SK-N-SH (cell line): Measurements from ENCODE around the gene BRD4. TPM values are rescaled to one million over a fixed set of nuclear protein-coding genes. Genes with fewer than 3 reads are reported as not detected.

Source experiments
- CTCF ChIA-PET: fragments of 300-600, 350-600 bp; formaldehyde crosslinking; extraction: SDS; loops from one replicate; lab custom pipeline; 2021; lab: Yijun Ruan, JAX
- POLR2A ChIA-PET: fragments of 350-600 bp; sonication (Branson Sonifier 250); formaldehyde crosslinking; extraction: SDS; loops from one replicate; lab custom pipeline; 2020; ENCODE audit warnings: antibody characterized with exemption, inconsistent platforms; lab: Yijun Ruan, JAX
- DNase-seq: peaks from one replicate; pipeline ENCODE4 v3.0.0; 2012
- H2AFZ ChIP-seq: fragments of 200-600 bp; sonication (generic); 2 replicates; pipeline ENCODE4 v1.8.1; 2016; ENCODE audit warnings: antibody characterized with exemption, mild to moderate bottlenecking, low read depth
- H3F3A ChIP-seq: fragments of 200-600 bp; sonication (generic); replicated peaks from 2 replicates; pipeline ENCODE3; 2016; ENCODE audit warnings: antibody characterized with exemption, mild to moderate bottlenecking; ENCODE audit not compliant: insufficient read depth
- H3K27ac ChIP-seq, 2 experiments: fragments of 200-500 bp in 1 of 2; fragments of 200-600 bp in 1 of 2; sonication (Bioruptor generic) in 1 of 2; sonication (generic), shearing (Covaris generic) in 1 of 2; 2 replicates each; pipeline versions ENCODE4 v1.5.1 to v1.6.1; 2014 to 2016; ENCODE audit warnings: low read depth in 2 of 2, inconsistent platforms in 1 of 2, low read length in 1 of 2, mild to moderate bottlenecking in 1 of 2, mixed read lengths in 1 of 2
- H3K27me3 ChIP-seq: fragments of 200-600 bp; sonication (generic), shearing (Covaris generic); 2 replicates; pipeline ENCODE4 v1.6.1; 2016; ENCODE audit warnings: mixed run types; ENCODE audit not compliant: insufficient read depth
- H3K36me3 ChIP-seq, 2 experiments: fragments of 200-500 bp in 1 of 2; fragments of 200-600 bp in 1 of 2; sonication (Bioruptor generic) in 1 of 2; sonication (generic) in 1 of 2; replicated peaks in 1 of 2; 2 replicates each; pipeline versions ENCODE3 to v1.5.1; 2014 to 2016; ENCODE audit warnings: low read length in 1 of 2, mild to moderate bottlenecking in 1 of 2; ENCODE audit not compliant: insufficient read depth in 2 of 2, control insufficient read depth in 1 of 2
- H3K4me1 ChIP-seq, 2 experiments: fragments of 200-500 bp in 1 of 2; fragments of 200-600 bp in 1 of 2; sonication (Bioruptor generic) in 1 of 2; sonication (generic), shearing (Covaris generic) in 1 of 2; 2 replicates each; pipeline versions ENCODE4 v1.5.1 to v1.6.1; 2014 to 2016; ENCODE audit warnings: low read depth in 1 of 2, low read length in 1 of 2, mixed run types in 1 of 2; ENCODE audit not compliant: insufficient read depth in 2 of 2, control insufficient read depth in 1 of 2
- H3K4me2 ChIP-seq: fragments of 200-600 bp; sonication (generic), shearing (Covaris generic); 2 replicates; pipeline ENCODE4 v1.6.1; 2017; ENCODE audit warnings: mixed run types
- H3K4me3 ChIP-seq, 2 experiments: fragments of 200-500 bp in 1 of 2; fragments of 200-600 bp in 1 of 2; sonication (Bioruptor generic) in 1 of 2; sonication (generic), shearing (Covaris generic) in 1 of 2; 2 replicates each; pipeline versions ENCODE4 v1.5.1 to v1.8.1; 2014 to 2016; ENCODE audit warnings: low read depth in 2 of 2, inconsistent platforms in 1 of 2, low read length in 1 of 2, mild to moderate bottlenecking in 1 of 2, mixed read lengths in 1 of 2, moderate library complexity in 1 of 2
- H3K79me2 ChIP-seq: fragments of 200-600 bp; sonication (generic); 2 replicates; pipeline ENCODE4 v1.8.1; 2017; ENCODE audit warnings: mild to moderate bottlenecking; ENCODE audit not compliant: insufficient read depth
- H3K9ac ChIP-seq: fragments of 200-600 bp; sonication (generic); 2 replicates; pipeline ENCODE4 v1.6.1; 2017; ENCODE audit warnings: mixed run types
- H3K9me2 ChIP-seq: fragments of 200-600 bp; sonication (generic); 2 replicates; pipeline ENCODE4 v1.6.1; 2017; ENCODE audit warnings: mixed run types
- H3K9me3 ChIP-seq: fragments of 200-600 bp; sonication (generic); 2 replicates; pipeline ENCODE4 v1.6.1; 2017; ENCODE audit warnings: mixed run types, mild to moderate bottlenecking, moderate library complexity
- H4K20me1 ChIP-seq: fragments of 200-600 bp; sonication (generic); 2 replicates; pipeline ENCODE4 v1.6.1; 2017; ENCODE audit warnings: mild to moderate bottlenecking, mixed run types; ENCODE audit not compliant: insufficient read depth
- ELF1 ChIP-seq: IDR thresholded peaks from 2 replicates; pipeline ENCODE4 v1.4.0; 2012
- EP300 ChIP-seq, 2 experiments: IDR thresholded peaks; 2 replicates each; pipeline versions ENCODE4 v1.4.0 to v1.6.1; 2012; ENCODE audit warnings: borderline replicate concordance in 1 of 2, low read depth in 1 of 2, low read length in 1 of 2
- FOSL2 ChIP-seq: IDR thresholded peaks from 2 replicates; pipeline ENCODE4 v1.4.0; 2012; ENCODE audit warnings: low read depth, mild to moderate bottlenecking, moderate library complexity, borderline replicate concordance
- FOXJ3 ChIP-seq: sonication (generic); formaldehyde crosslinking; IDR thresholded peaks from 2 replicates; pipeline ENCODE4 v1.5.1; 2020; ENCODE audit warnings: mild to moderate bottlenecking, missing genetic modification reagents
- FOXM1 ChIP-seq: IDR thresholded peaks from 2 replicates; pipeline ENCODE4 v1.4.0; 2012; ENCODE audit warnings: low read depth, mild to moderate bottlenecking
- GABPA ChIP-seq: IDR thresholded peaks from 2 replicates; pipeline ENCODE4 v1.4.0; 2012; ENCODE audit warnings: low read depth, mild to moderate bottlenecking
- GATA2 ChIP-seq: sonication (generic); formaldehyde crosslinking; IDR thresholded peaks from 2 replicates; pipeline ENCODE4 v1.5.0; 2020; ENCODE audit warnings: mild to moderate bottlenecking, missing genetic modification reagents
- JUND ChIP-seq: IDR thresholded peaks from 2 replicates; pipeline ENCODE4 v1.4.0; 2012
- MXI1 ChIP-seq: IDR thresholded peaks from 2 replicates; pipeline ENCODE4 v1.6.1; 2012; ENCODE audit warnings: mild to moderate bottlenecking, low read depth, low read length, improper control_type of control experiment
- NFIC ChIP-seq: IDR thresholded peaks from 2 replicates; pipeline ENCODE4 v1.4.0; 2012; ENCODE audit warnings: borderline replicate concordance
- POLR2AphosphoS5 ChIP-seq: IDR thresholded peaks from 2 replicates; pipeline ENCODE4 v1.6.1; 2012; ENCODE audit warnings: low read depth, low read length
- RFX5 ChIP-seq: IDR thresholded peaks from 2 replicates; pipeline ENCODE4 v1.6.1; 2012; ENCODE audit warnings: mild to moderate bottlenecking, improper control_type of control experiment, low read length
- RXRA ChIP-seq: IDR thresholded peaks from 2 replicates; pipeline ENCODE4 v1.4.0; 2012; ENCODE audit warnings: low read depth, mild to moderate bottlenecking, borderline replicate concordance
- TCF12 ChIP-seq: IDR thresholded peaks from 2 replicates; pipeline ENCODE4 v1.4.0; 2012
- WGBS: methylation state at CpG from one replicate; pipeline ENCODE4 v1.1.6; 2017; ENCODE audit warnings: low lambda C conversion rate; 5-methylcytosine and 5-hydroxymethylcytosine counted together
- polyA plus RNA-seq, 3 experiments: library from polyadenylated mRNA; depleted of rRNA; stranded (reverse); fragments of >200 nt; gene quantifications; 2 replicates each; pipeline ENCODE4 v1.2.3, GENCODE V29; 2012
- TF ChIP-seq, protein P1 (sequence below): IDR thresholded peaks from 2 replicates; pipeline ENCODE4; 2012
- TF ChIP-seq, protein P2 (sequence below): IDR thresholded peaks from 2 replicates; pipeline ENCODE4 v1.4.0; 2012; ENCODE audit warnings: low read depth

The BRD4 gene
- polyA plus RNA-seq, 1 of the 3 experiments (the other 2 are of a cell fraction) = 10.0 TPM

DNA sequence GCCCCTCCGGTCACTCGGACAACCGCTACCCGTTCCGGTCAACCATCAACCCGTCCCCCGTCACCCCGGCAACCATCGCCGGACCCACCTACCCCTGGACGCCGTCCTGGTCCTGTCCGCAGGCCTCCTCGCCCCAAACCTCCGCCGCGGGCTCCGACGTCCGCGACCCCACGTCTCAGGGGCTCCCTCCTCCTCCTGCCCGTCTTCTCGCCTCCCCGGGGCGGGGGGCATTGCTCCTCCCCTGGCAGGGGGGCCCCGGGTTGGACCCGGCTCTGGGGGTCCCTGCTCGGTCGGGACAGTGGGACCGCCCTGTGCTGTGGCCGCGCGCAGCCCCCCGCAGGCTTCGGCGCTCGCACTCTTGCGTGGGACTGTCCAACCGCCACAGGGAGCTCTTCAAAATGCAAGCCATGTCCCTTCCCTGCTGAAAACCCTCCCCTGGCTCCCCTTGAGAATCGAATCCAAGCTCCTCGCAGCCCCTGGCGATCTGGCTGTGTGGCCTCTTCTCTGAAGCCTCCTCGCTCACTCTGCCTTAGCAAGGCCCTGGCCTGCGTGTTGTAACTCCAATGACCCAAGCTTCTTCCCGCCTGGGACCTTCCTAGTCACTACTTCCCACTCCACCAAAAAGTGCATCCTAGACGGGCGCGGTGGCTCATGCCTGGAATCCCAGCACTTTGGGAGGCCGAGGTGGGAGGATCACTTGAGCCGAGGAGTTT, 108.5 kb downstream of the BRD4 start:
- no peaks in the 10 kb centered on the region for H3K27me3 ChIP-seq
- peak overlapping the region; percentile 56 to 71; a peak in 2 of 4 replicates for H3K27ac ChIP-seq
- peak overlapping the region; percentile 61 to 70 for H3K4me3 ChIP-seq
- ChIA-PET CTCF (interaction anchor here (1.0 to 1.4 kb wide), 2 partner anchors 24 to 29 kb away, joined by 3 to 6 read pairs; no protein-coding TSS in a partner anchor), POLR2A (no interaction called here)
- no peaks in the 10 kb centered on the region for H3K9me2 ChIP-seq
- peaks cover 5% of the 10 kb centered on the region for H3F3A ChIP-seq
- no peaks in the 10 kb centered on the region for H4K20me1 ChIP-seq
- WGBS = 77% methylated on average over 17 of the region's 51 CpGs
- peak overlapping the region; percentile 81 for H2AFZ ChIP-seq
- DNase-seq = no peak
- H3K36me3 ChIP-seq = no peaks in the 10 kb centered on the region
- peaks cover 5 to 9% of the 10 kb centered on the region in 2 experiments; a peak in 3 of 4 replicates for H3K4me1 ChIP-seq
- peak overlapping the region; percentile 62 for H3K9ac ChIP-seq
- no peaks in the 10 kb centered on the region for H3K79me2 ChIP-seq
- H3K9me3 ChIP-seq = no peaks in the 10 kb centered on the region
- peak overlapping the region; percentile 80 for H3K4me2 ChIP-seq
- TF ChIP-seq GABPA = no peak
- TF ChIP-seq POLR2AphosphoS5 = no peak
- TF ChIP-seq FOXJ3 (CRISPR knock-in tag) = no peak
- TF ChIP-seq, protein P1, sequence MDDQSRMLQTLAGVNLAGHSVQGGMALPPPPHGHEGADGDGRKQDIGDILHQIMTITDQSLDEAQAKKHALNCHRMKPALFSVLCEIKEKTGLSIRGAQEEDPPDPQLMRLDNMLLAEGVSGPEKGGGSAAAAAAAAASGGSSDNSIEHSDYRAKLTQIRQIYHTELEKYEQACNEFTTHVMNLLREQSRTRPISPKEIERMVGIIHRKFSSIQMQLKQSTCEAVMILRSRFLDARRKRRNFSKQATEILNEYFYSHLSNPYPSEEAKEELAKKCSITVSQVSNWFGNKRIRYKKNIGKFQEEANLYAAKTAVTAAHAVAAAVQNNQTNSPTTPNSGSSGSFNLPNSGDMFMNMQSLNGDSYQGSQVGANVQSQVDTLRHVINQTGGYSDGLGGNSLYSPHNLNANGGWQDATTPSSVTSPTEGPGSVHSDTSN = no peak; the same call in 1 of the 2 replicates
- peak; percentile 70; the same call in 1 of the 2 replicates for TF ChIP-seq FOXM1
- TF ChIP-seq MXI1 = no peak
- no peak for TF ChIP-seq JUND

DNA sequence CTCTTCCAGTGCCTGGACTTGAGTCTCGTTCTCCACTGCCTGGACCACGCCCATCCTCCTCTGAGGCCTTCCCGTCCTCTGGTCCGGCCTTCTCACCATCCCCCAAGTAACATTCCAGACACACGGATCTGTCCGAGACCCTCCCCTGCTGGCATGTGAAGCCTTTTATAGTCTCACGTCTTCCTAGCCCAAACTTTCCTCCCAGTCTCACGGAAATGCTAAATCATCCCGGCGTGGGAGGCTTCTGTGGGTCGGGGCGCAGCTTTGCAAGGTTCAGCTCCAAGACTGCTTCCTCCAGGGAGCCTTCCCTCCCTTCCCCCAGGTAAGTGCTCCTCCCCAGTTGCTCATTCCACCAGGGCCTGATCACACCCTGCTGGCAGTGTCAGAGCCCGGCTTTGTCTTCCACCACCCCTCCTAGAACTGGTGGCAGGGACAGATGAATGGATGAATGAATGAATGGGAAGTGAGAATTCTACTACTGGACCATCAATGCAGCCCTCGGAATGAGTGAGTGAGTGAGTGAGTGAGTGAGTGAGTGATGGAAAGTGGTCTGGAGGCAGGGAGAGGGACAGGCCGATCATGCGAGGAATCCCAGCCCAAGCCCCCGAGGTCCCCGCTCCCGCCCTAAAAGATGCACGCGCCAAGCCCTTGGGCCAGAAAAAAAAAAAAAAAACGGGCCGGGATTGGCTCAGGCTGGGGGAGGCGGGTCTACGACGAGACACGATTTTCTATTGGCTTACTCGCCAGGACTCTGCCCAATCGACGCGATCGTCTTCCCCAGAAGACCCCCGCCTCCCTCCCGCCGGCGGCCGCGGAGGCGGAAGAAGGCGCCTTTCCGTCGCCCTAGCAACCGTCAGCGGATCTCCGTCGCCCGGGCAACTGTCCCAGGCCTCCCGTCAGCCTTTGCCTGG, 109.3 kb downstream of the BRD4 start:
- TF ChIP-seq, protein P1 = peak; percentile 54
- TF ChIP-seq GABPA = peak; percentile 59
- TF ChIP-seq NFIC = peak; percentile 36; the same call in 1 of the 2 replicates
- TF ChIP-seq EP300 (IDR thresholded peaks at IDR 0.05; ENCODE audit: borderline replicate concordance in 1 of 2, low read depth in 1 of 2, low read length in 1 of 2) = no peak
- TF ChIP-seq RXRA = no peak
- no peak for TF ChIP-seq GATA2
- TF ChIP-seq MXI1 = peak; percentile 99
- peak; percentile 80 for TF ChIP-seq RFX5
- TF ChIP-seq POLR2AphosphoS5 = peak; percentile 23; the same call in 1 of the 2 replicates
- TF ChIP-seq, protein P2, sequence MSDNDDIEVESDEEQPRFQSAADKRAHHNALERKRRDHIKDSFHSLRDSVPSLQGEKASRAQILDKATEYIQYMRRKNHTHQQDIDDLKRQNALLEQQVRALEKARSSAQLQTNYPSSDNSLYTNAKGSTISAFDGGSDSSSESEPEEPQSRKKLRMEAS = peak; percentile 89
- TF ChIP-seq TCF12 = no peak
- TF ChIP-seq ELF1 = peak; percentile 87
- no peak for TF ChIP-seq FOSL2
- H3F3A ChIP-seq = peaks cover 5% of the 10 kb centered on the region
- H3K27ac ChIP-seq = peak overlapping the region; percentile 67 to 71
- no peaks in the 10 kb centered on the region for H3K36me3 ChIP-seq
- H3K27me3 ChIP-seq = no peaks in the 10 kb centered on the region
- H3K4me1 ChIP-seq = peaks cover 5 to 9% of the 10 kb centered on the region in 2 experiments; a peak in 3 of 4 replicates
- no peaks in the 10 kb centered on the region for H3K9me3 ChIP-seq
- peak overlapping the region; percentile 92 for H2AFZ ChIP-seq
- POLR2A ChIA-PET = no interaction called here
- DNase-seq = peak; percentile 99
- CTCF ChIA-PET = interaction anchor here (1.0 to 1.4 kb wide), 2 partner anchors 23 to 28 kb away, joined by 3 to 6 read pairs; no protein-coding TSS in a partner anchor
- peak overlapping the region; percentile 80 for H3K4me2 ChIP-seq
- H3K9me2 ChIP-seq = no peaks in the 10 kb centered on the region
- 12% methylated on average over 32 of the region's 48 CpGs for WGBS
- peak overlapping the region; percentile 62 for H3K9ac ChIP-seq
- peak overlapping the region; percentile 61 to 70 for H3K4me3 ChIP-seq
- H3K79me2 ChIP-seq = no peaks in the 10 kb centered on the region
- no peaks in the 10 kb centered on the region for H4K20me1 ChIP-seq
